Activated gamma-delta T cell treated with Interleukin-2 at 50 U/mL for 16 hours (primary cell): ENCODE data around the gene C11orf65.

Experiments used
- DNase-seq: peaks from one replicate; pipeline ENCODE4 v3.0.0-alpha.2; 2020

Gene C11orf65

GRCh38 chr11:108467091-108467823 lies at the start of gene C11orf65:
Gene C11orf65 (minus strand): TSS chr11:108467529. CDS start chr11:108461559, 5,970 bp downstream.
- DNase-seq, result peak; percentile 94

GRCh38 chr11:108516125-108516524 lies 48.8 kb upstream of the C11orf65 start:
- no peak for DNase-seq

- no peak for DNase-seq
These were observed 45.4 kb upstream of the C11orf65 start for GRCh38 chr11:108512708-108513107.

DNA sequence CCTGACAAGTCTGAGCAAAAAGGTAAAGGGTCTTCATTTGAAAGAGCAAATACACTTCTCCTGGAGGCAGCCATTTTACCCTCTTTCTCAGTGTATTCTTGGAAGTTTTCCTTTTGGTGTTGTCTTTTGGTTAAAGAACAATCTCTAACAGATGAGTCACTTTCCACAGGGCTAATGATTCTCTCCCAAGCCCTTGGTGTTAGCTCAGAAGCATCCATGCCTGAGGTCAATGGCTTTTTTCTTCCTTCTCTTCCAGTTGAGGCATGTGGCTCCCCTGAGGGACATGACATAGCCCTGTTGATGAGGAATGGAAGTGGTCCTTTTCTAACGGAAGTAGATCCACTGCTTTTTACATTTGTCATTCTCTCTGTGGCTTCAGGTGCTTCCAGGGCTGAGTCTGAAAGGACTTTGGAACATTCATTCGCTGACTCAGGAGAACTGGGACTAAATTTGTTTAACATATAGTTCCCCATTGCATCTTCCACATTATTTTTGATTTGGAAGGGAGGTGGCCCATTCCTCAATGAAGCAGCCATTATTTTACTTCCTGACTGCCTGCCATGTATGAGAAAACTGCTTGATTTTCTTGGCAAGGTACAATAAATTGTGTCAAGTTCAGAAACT lies 44.6 kb upstream of the C11orf65 start:
- no peak for DNase-seq

- no peak for DNase-seq
These were observed 41.6 kb upstream of the C11orf65 start for GRCh38 chr11:108508653-108509593.

DNA sequence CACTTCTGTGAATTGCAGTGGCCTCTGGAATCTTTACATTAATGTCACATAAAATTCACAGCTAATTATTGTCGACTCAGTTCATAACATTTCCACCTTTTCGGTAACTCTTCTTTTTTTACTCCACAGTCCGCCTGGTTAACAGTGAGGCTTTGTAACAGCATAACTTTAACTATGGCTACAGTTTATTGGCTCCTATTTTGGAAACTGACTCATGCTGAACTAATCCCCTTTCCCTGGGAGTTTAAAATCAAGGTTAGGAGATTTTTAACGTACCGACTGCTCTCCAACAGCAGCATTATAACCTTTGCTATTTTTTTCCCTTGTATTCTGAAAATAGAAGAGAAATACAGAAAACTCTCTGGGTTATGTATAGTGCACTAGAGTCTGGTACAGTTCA lies 34.1 kb upstream of the C11orf65 start:
- no peak for DNase-seq

DNA sequence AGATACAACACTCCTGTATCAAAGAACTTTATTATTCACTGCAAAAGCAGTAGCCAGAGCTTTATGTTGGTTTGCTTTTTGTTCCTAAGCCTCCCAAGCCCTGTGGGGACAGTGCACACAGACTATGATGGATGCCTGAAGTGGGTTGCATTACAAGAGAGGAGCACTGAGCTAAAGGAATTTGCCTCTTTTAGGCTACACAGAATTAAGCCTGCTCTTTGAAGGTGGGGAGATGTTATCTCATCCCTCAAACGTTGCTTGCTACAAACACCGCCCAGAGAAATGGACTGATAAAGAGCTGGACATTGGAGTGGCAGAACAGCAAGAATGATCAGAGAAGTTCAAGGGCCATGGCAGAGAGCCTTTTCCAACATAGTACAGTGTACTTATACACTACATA lies 33.4 kb upstream of the C11orf65 start:
- no peak for DNase-seq

- DNase-seq, result no peak
These were observed 32.8 kb upstream of the C11orf65 start for GRCh38 chr11:108500169-108500568.

DNA sequence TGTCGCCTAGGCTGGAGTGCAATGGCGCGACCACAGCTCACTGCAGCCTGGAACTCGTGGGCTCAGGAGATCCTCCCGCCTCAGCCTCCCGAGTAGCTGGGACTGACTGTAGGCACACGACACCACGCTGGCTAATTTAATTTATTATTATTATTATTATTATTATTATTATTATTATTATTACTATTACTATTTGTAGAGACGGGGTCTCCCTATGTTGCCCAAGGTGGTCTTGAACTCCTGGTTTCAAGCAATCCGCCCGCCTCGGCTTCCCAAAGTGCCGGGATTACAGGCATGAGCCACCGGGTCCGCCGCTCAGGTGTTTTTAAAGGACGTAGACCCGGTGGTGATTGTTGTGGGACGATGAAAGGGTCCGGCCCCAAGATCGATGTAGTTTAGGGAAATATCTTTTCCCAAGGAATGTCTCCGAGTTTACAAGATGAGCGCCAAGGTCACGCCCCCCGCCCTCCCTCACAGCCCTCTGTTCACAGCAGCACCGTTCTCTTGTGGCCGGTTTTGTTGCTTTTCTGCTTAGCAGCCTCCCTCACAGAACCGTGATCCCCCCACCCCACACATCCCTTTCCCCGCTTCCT lies 31.6 kb upstream of the C11orf65 start:
- no peak for DNase-seq

DNA sequence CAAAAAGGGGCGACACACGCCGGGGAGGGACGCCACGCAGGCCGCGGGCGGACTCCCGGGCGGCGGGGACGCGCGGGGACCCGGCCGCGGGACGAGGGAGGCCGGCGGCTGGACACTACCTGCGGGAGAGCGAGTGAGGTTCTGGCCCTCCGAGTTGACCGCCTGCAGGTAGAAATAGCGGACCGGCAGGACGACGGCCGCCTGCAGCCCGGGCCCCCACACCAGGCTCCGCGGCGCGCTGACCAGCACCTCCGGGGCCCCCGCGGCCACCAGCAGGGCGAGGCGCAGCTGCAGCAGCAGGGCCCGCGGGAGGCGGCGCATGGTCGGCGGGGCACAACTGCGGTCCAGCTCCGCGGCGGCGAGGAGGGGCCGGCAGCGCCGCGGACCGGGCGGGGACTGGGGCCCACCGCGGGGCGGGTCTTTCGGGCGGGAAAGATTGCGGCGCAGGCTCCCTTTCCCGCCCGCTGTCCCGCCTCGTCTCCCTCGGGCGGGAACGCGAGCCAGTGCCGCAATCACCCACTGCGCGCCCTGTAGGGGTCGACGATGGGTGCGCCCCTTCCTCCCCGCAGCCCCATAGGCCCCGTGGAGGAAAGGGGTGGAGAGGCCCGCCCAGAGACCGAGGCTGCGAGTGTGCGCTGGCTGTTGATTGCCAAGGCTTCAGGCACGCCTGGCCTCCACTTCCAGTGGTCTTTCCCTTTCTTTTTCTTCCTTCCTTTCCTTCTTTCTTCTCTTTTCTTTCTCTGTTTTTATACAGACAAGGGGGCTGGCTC lies 30.9 kb upstream of the C11orf65 start, which contains the start of gene POGLUT3:
TSS of gene POGLUT3 (minus strand) at position 339 of the 770 bp plus-strand sequence. CDS start at position 321, 18 bp downstream.
- peak; percentile 21 for DNase-seq

DNA sequence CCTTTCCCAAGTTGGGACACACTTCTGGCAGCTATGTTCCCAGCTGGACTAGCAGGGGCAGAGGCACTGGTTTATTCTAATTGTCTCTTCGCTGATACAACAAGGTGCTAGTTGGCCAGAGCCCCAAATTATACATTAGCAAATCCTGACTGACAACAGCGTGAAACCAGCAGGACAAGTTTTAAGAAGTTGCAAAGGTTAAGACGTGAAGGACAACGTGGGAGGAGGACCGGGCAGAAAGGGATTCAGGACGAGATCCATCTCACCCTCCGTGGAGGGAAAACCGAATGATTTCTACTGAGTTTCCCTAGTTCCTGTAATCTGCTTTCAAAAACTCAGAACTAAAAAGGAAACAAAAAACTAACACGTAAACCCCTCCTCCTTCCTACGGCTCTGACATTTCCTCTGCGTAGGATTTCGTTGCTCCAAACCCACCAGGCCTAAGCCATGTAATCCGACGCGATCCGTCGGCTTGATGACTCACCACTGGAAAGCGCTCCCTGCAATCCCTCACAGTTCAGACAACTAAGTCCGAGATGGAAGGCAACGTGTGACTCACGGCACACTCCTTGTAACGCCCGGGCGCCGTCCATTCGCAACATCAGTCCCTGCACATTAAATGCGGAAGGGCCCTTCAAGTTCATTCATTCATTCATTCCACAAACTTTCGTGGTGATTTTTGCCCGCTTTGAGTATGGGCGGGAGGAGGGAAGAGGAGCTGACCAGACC lies 30.2 kb upstream of the C11orf65 start:
- peak; percentile 40 for DNase-seq

- no peak for DNase-seq
These were observed 29.4 kb upstream of the C11orf65 start for GRCh38 chr11:108496643-108497256.

GRCh38 chr11:108495326-108495725 lies 28.0 kb upstream of the C11orf65 start:
- DNase-seq, result no peak

GRCh38 chr11:108494182-108494581 lies 26.9 kb upstream of the C11orf65 start:
- no peak for DNase-seq

GRCh38 chr11:108491936-108492335 lies 24.6 kb upstream of the C11orf65 start:
- no peak for DNase-seq

- DNase-seq, result no peak
These were observed 19.5 kb upstream of the C11orf65 start for GRCh38 chr11:108486828-108487227.

DNA sequence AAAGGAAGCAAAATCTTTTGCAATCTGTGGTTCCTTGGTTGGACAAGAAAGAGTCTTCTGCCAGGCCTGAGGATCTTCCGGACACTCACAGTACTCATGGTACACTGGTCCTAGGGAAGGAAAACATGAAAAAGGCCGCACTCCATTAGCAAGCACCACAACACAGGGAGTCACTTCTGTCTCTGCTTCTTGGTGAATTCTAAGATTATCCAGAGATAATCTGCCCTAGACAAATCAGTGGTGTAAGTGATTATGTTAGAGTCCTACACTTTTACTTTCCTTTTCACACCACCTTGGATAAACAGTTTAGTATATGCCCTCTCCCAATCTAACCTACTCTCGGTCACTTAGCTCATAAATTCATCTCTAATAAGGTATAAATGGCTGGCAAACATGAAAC lies 19.0 kb upstream of the C11orf65 start:
- no peak for DNase-seq

GRCh38 chr11:108483163-108483562 lies 15.8 kb upstream of the C11orf65 start:
- DNase-seq, result no peak

DNA sequence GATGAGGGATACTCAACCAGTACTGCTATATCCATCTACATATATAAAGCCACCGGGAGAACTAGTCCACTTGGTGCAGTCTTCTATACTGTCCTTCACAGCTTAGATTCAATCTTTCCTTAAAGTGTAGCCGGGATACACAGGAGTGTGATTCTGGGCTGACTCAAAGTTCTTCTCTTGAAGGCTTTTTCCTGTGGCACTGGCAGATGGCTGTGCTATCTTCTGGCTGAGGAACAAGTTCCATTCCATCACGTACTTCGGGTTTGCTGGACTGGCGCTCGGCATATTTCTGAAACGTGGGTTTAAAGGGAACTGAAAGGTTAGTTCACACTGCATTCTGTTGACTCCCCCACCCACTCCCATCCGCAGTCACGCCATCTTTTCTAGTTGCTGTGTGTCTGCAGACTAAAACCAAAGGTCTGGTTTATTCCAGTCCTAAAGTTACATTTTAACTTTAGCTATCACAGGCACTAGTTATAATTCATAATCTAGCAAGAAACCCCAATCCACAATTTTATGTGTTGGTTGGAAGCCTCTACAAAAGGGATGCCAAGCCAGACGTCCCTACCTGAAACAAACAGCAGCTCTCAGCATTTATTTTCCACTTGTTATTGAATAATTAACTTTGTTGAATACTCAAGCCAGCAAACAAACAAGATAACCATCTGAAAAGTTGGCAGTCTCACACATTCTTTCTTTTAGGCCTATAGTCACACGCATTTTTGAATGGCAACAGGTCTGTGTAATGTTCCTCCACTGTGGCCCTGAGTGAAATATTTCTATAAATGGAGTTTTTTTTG lies 7.5 kb upstream of the C11orf65 start:
- no peak for DNase-seq

DNA sequence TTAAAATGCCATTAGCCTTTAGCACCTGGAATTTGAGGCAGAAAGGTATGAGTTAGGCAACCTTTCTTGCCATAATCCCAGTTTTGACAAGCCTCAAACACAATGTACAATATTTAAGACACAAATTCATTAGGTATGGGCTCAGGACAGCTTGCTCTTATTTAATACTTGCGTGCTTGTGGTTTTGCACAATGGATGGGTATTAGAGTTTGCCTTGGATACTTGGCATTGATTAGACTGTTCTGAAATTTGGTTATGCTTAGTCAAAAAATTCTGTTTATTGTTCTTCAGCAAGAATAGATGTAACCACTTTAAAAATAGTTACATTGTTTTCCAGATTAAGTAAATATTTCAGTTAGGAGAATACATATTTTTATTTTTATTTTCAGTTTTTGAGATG lies 5.4 kb upstream of the C11orf65 start:
- DNase-seq, result no peak
